Upper lobe of left lung (tissue), 4 donors: ENCODE measurements around the gene COX8A.

Experiments used
- CTCF ChIP-seq, 6 experiments: fragments of 450-650 bp in 4 of 6; fragments of 200-600 bp in 2 of 6; sonication (generic) in 2 of 6; IDR thresholded peaks; one replicate each; pipeline ENCODE4 v1.5.1; 2016 to 2019; ENCODE audit warnings: antibody characterized with exemption in 6 of 6
- EP300 ChIP-seq, 4 donors: sonication (generic); formaldehyde crosslinking; IDR thresholded peaks; one replicate each; pipeline ENCODE4 v1.5.1; 2017; ENCODE audit warnings: antibody characterized with exemption in 4 of 4, control low read depth in 2 of 4
- POLR2A ChIP-seq, 4 donors: fragments of 450-650 bp; IDR thresholded peaks; one replicate each; pipeline ENCODE4 v1.5.1; 2016 to 2017; ENCODE audit warnings: antibody characterized with exemption in 4 of 4, mild to moderate bottlenecking in 2 of 4
- POLR2AphosphoS5 ChIP-seq, 2 donors: sonication (generic); formaldehyde crosslinking; IDR thresholded peaks; one replicate each; pipeline ENCODE4 v1.5.1; 2017; ENCODE audit warnings: antibody characterized with exemption in 2 of 2

- TF ChIP-seq CTCF (IDR thresholded peaks at IDR 0.05) (no peak), POLR2A (IDR thresholded peaks at IDR 0.05) (no peak), POLR2AphosphoS5 (IDR thresholded peaks at IDR 0.05) (no peak), EP300 (IDR thresholded peaks at IDR 0.05) (no peak)
Observed at GRCh38 chr11:63937713-63938478, 36.5 kb upstream of the COX8A start.
